ENCODE data around the gene TNFRSF6B. TPM values are rescaled to one million over a fixed set of nuclear protein-coding genes. Genes with fewer than 3 reads are reported as not detected.

TNFRSF6B gene
- total RNA-seq, 4 donors from 2014 or later = 2.1 to 16.1 (median 11.1) TPM

- Histone ChIP-seq H3K9me3 (no peaks in the 10 kb centered on the region), H3K36me3 (peaks cover 34% of the 10 kb centered on the region), H3K4me3 (no peak overlapping the region), H3K4me1 (peaks cover 34% of the 10 kb centered on the region), H3K27me3 (no peaks in the 10 kb centered on the region), H3K27ac (no peak overlapping the region)
- DNase-seq (ENCODE audit: low spot score in 2 of 2) = peak; percentile 59 to 71
- TF ChIP-seq POLR2AphosphoS5 (IDR thresholded peaks at IDR 0.05) = no peak
- TF ChIP-seq POLR2A (IDR thresholded peaks at IDR 0.05) = no peak
- 81% methylated on average over 3 of the region's 13 CpGs for WGBS
Measured at GRCh38 chr20:63702751-63703470, 6.5 kb downstream of the TNFRSF6B start.

GRCh38 chr20:63703471-63703975 lies 7.1 kb downstream of the TNFRSF6B start:
- TF ChIP-seq CTCF (IDR thresholded peaks at IDR 0.05) (no peak), POLR2A (IDR thresholded peaks at IDR 0.05) (no peak), POLR2AphosphoS5 (IDR thresholded peaks at IDR 0.05) (no peak), EP300 (IDR thresholded peaks at IDR 0.05) (no peak)
- Histone ChIP-seq H3K4me1 (peaks cover 31% of the 10 kb centered on the region), H3K4me3 (no peak overlapping the region), H3K27ac (no peak overlapping the region), H3K9me3 (no peaks in the 10 kb centered on the region), H3K36me3 (peaks cover 34% of the 10 kb centered on the region), H3K27me3 (no peaks in the 10 kb centered on the region)
- WGBS = no CpG with 5 or more reads among the region's 15 CpGs
- peak in 1 of 2 donors; percentile 60 for DNase-seq (ENCODE audit: low spot score in 2 of 2)

GRCh38 chr20:63703976-63704748 lies 7.7 kb downstream of the TNFRSF6B start:
- Histone ChIP-seq H3K36me3 (peaks cover 38% of the 10 kb centered on the region), H3K27me3 (no peaks in the 10 kb centered on the region), H3K4me3 (no peak overlapping the region), H3K27ac (no peak overlapping the region), H3K9me3 (no peaks in the 10 kb centered on the region), H3K4me1 (peaks cover 31% of the 10 kb centered on the region)
- TF ChIP-seq POLR2A (IDR thresholded peaks at IDR 0.05) (no peak), EP300 (IDR thresholded peaks at IDR 0.05) (no peak), POLR2AphosphoS5 (IDR thresholded peaks at IDR 0.05) (no peak), CTCF (IDR thresholded peaks at IDR 0.05) (no peak)
- 73% methylated on average over 4 of the region's 11 CpGs for WGBS
- DNase-seq (ENCODE audit: low spot score in 2 of 2) = peak; percentile 56 to 69

- Histone ChIP-seq H3K27me3 (no peaks in the 10 kb centered on the region), H3K4me1 (peaks cover 31% of the 10 kb centered on the region), H3K36me3 (peaks cover 42% of the 10 kb centered on the region), H3K9me3 (no peaks in the 10 kb centered on the region), H3K27ac (no peak overlapping the region), H3K4me3 (no peak overlapping the region)
- DNase-seq (ENCODE audit: low spot score in 2 of 2) = peak; percentile 50 to 55
- no peak for TF ChIP-seq POLR2A (IDR thresholded peaks at IDR 0.05)
- 91% methylated on average over 4 of the region's 6 CpGs for WGBS
Measured at GRCh38 chr20:63704749-63705117, 8.3 kb downstream of the TNFRSF6B start.

GRCh38 chr20:63705232-63706026 lies 9.0 kb downstream of the TNFRSF6B start:
- no peak overlapping the region for H3K4me3 ChIP-seq
- WGBS = 92% methylated on average over 8 of the region's 8 CpGs
- H3K27me3 ChIP-seq = no peaks in the 10 kb centered on the region
- TF ChIP-seq POLR2A (IDR thresholded peaks at IDR 0.05) (no peak), EP300 (IDR thresholded peaks at IDR 0.05) (no peak)
- no peaks in the 10 kb centered on the region for H3K9me3 ChIP-seq
- no peak overlapping the region for H3K27ac ChIP-seq
- H3K36me3 ChIP-seq = peaks cover 45% of the 10 kb centered on the region
- H3K4me1 ChIP-seq = peaks cover 26% of the 10 kb centered on the region
- peak; percentile 53 to 60 for DNase-seq (ENCODE audit: low spot score in 2 of 2)

GRCh38 chr20:63706027-63706695 lies 9.7 kb downstream of the TNFRSF6B start:
- Histone ChIP-seq H3K27me3 (no peaks in the 10 kb centered on the region), H3K4me1 (peaks cover 26% of the 10 kb centered on the region), H3K4me3 (peak overlapping the region; percentile 94), H3K36me3 (peaks cover 47% of the 10 kb centered on the region), H3K9me3 (no peaks in the 10 kb centered on the region), H3K27ac (peak overlapping the region; percentile 94)
- no peak for TF ChIP-seq POLR2AphosphoS5 (IDR thresholded peaks at IDR 0.05)
- no peak for TF ChIP-seq CTCF (IDR thresholded peaks at IDR 0.05)
- TF ChIP-seq EP300 (IDR thresholded peaks at IDR 0.05) = no peak
- TF ChIP-seq POLR2A (IDR thresholded peaks at IDR 0.05) = no peak
- WGBS = 64% methylated on average over 12 of the region's 12 CpGs
- DNase-seq (ENCODE audit: low spot score in 2 of 2) = peak; percentile 61 to 65

All from suprapubic skin (tissue), 4 donors.